ENCODE data around the gene EIF3B. TPM values are rescaled to one million over a fixed set of nuclear protein-coding genes. Genes with fewer than 3 reads are reported as not detected.

EIF3B gene
- total and polyA plus RNA-seq, 9 of the 15 experiments (the other 6 are each of a cell fraction or from before 2014, with no cell fraction given), result 25.9 to 494 (median 357) TPM

- TF ChIP-seq E2F6 (IDR thresholded peaks at IDR 0.05; ENCODE audit: borderline replicate concordance in 1 of 2, extremely low read depth in 1 of 2, insufficient read depth in 1 of 2, insufficient read length in 1 of 2, low read depth in 1 of 2, low read length in 1 of 2, poor library complexity in 1 of 2, severe bottlenecking in 1 of 2) (peak; percentile 90 to 95), ZNF140 (CRISPR knock-in tag; IDR thresholded peaks at IDR 0.05) (no peak), IRF2 (CRISPR knock-in tag; IDR thresholded peaks at IDR 0.05) (no peak), TCF7L2 (IDR thresholded peaks at IDR 0.05; ENCODE audit: low read depth, low read length) (no peak), NCOA1 (IDR thresholded peaks at IDR 0.05; ENCODE audit: low read depth) (no peak), PRDM10 (IDR thresholded peaks at IDR 0.05; ENCODE audit: partially characterized antibody) (peak; percentile 11), TEAD4 (IDR thresholded peaks at IDR 0.05; ENCODE audit: low read length) (no peak), TEAD4 (CRISPR knock-in tag; IDR thresholded peaks at IDR 0.05; ENCODE audit: borderline replicate concordance) (no peak), USF1 (CRISPR knock-in tag; IDR thresholded peaks at IDR 0.05) (peak; percentile 92), SAFB2 (IDR thresholded peaks at IDR 0.05; ENCODE audit: borderline replicate concordance, low read depth, low read length, severe bottlenecking) (no peak), ZC3H8 (IDR thresholded peaks at IDR 0.05) (no peak), NR2F6 (CRISPR knock-in tag; IDR thresholded peaks at IDR 0.05) (no peak), STAT5A (IDR thresholded peaks at IDR 0.05; ENCODE audit: borderline replicate concordance, low read length) (no peak), PHF21A (IDR thresholded peaks at IDR 0.05; ENCODE audit: borderline replicate concordance, low read depth) (no peak), DMBX1 (CRISPR knock-in tag; IDR thresholded peaks at IDR 0.05; ENCODE audit: borderline replicate concordance) (no peak), ZNF197 (CRISPR knock-in tag; IDR thresholded peaks at IDR 0.05; ENCODE audit: low read depth) (no peak), ZNF124 (CRISPR knock-in tag; IDR thresholded peaks at IDR 0.05) (no peak), KLF10 (CRISPR knock-in tag; IDR thresholded peaks at IDR 0.05) (no peak), PML (IDR thresholded peaks at IDR 0.05; ENCODE audit: low read length) (no peak), ZKSCAN3 (CRISPR knock-in tag; IDR thresholded peaks at IDR 0.05) (no peak), TCF15 (CRISPR knock-in tag; IDR thresholded peaks at IDR 0.05) (no peak)
Measured at GRCh38 chr7:2314209-2314955, 40.2 kb upstream of the EIF3B start, which contains the start of gene SNX8 (continued).

Data from K562 (cell line).